ENCODE results near the gene PTPRK. TPM values are rescaled to one million over a fixed set of nuclear protein-coding genes. Genes with fewer than 3 reads are reported as not detected.

The PTPRK gene
- total and polyA plus RNA-seq, 2 of the 8 experiments (the other 6 are each of a cell fraction or from before 2014, with no cell fraction given), result 11.4 to 47.3 TPM

DNA sequence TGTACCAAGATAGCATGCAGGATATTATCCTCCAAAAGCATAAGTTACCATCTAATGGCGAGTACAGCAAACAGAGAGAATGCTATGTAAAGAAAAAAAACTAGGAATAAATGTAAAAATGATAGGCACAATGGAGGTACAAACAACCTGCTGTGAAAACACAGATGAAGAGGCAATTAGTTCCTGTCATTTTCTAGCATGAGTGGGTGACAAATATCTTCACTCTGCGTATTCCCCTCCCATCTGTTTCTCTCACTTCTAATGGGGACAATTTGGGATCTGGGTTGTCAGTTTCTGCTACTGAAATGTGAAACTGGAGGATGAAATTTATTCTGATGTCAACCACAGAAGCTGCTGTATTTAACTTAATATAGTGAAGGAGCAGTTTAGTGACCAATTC, 11.7 kb upstream of the PTPRK start (continued):
- TF ChIP-seq, protein P1, sequence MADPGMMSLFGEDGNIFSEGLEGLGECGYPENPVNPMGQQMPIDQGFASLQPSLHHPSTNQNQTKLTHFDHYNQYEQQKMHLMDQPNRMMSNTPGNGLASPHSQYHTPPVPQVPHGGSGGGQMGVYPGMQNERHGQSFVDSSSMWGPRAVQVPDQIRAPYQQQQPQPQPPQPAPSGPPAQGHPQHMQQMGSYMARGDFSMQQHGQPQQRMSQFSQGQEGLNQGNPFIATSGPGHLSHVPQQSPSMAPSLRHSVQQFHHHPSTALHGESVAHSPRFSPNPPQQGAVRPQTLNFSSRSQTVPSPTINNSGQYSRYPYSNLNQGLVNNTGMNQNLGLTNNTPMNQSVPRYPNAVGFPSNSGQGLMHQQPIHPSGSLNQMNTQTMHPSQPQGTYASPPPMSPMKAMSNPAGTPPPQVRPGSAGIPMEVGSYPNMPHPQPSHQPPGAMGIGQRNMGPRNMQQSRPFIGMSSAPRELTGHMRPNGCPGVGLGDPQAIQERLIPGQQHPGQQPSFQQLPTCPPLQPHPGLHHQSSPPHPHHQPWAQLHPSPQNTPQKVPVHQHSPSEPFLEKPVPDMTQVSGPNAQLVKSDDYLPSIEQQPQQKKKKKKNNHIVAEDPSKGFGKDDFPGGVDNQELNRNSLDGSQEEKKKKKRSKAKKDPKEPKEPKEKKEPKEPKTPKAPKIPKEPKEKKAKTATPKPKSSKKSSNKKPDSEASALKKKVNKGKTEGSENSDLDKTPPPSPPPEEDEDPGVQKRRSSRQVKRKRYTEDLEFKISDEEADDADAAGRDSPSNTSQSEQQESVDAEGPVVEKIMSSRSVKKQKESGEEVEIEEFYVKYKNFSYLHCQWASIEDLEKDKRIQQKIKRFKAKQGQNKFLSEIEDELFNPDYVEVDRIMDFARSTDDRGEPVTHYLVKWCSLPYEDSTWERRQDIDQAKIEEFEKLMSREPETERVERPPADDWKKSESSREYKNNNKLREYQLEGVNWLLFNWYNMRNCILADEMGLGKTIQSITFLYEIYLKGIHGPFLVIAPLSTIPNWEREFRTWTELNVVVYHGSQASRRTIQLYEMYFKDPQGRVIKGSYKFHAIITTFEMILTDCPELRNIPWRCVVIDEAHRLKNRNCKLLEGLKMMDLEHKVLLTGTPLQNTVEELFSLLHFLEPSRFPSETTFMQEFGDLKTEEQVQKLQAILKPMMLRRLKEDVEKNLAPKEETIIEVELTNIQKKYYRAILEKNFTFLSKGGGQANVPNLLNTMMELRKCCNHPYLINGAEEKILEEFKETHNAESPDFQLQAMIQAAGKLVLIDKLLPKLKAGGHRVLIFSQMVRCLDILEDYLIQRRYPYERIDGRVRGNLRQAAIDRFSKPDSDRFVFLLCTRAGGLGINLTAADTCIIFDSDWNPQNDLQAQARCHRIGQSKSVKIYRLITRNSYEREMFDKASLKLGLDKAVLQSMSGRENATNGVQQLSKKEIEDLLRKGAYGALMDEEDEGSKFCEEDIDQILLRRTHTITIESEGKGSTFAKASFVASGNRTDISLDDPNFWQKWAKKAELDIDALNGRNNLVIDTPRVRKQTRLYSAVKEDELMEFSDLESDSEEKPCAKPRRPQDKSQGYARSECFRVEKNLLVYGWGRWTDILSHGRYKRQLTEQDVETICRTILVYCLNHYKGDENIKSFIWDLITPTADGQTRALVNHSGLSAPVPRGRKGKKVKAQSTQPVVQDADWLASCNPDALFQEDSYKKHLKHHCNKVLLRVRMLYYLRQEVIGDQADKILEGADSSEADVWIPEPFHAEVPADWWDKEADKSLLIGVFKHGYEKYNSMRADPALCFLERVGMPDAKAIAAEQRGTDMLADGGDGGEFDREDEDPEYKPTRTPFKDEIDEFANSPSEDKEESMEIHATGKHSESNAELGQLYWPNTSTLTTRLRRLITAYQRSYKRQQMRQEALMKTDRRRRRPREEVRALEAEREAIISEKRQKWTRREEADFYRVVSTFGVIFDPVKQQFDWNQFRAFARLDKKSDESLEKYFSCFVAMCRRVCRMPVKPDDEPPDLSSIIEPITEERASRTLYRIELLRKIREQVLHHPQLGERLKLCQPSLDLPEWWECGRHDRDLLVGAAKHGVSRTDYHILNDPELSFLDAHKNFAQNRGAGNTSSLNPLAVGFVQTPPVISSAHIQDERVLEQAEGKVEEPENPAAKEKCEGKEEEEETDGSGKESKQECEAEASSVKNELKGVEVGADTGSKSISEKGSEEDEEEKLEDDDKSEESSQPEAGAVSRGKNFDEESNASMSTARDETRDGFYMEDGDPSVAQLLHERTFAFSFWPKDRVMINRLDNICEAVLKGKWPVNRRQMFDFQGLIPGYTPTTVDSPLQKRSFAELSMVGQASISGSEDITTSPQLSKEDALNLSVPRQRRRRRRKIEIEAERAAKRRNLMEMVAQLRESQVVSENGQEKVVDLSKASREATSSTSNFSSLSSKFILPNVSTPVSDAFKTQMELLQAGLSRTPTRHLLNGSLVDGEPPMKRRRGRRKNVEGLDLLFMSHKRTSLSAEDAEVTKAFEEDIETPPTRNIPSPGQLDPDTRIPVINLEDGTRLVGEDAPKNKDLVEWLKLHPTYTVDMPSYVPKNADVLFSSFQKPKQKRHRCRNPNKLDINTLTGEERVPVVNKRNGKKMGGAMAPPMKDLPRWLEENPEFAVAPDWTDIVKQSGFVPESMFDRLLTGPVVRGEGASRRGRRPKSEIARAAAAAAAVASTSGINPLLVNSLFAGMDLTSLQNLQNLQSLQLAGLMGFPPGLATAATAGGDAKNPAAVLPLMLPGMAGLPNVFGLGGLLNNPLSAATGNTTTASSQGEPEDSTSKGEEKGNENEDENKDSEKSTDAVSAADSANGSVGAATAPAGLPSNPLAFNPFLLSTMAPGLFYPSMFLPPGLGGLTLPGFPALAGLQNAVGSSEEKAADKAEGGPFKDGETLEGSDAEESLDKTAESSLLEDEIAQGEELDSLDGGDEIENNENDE (IDR thresholded peaks at IDR 0.05; ENCODE audit: insufficient replicate concordance, low read length), result no peak
- TF ChIP-seq CBX8 (IDR thresholded peaks at IDR 0.05; ENCODE audit: borderline replicate concordance, low read depth, low read length), result no peak
- no peak for TF ChIP-seq SAP30 (IDR thresholded peaks at IDR 0.05; ENCODE audit: insufficient read depth, insufficient replicate concordance, low read length)
- no peak for TF ChIP-seq ZNF274 (IDR thresholded peaks at IDR 0.05; ENCODE audit: borderline replicate concordance, extremely low read depth, low read length)
- TF ChIP-seq CTBP2 (IDR thresholded peaks at IDR 0.05; ENCODE audit: borderline replicate concordance, insufficient read depth, insufficient read length, low read length), result no peak
- TF ChIP-seq CHD1 (IDR thresholded peaks at IDR 0.05; ENCODE audit: low read depth, low read length), result no peak
- TF ChIP-seq RAD21 (IDR thresholded peaks at IDR 0.05 in 1 of 2, conservative IDR thresholded peaks at IDR 0.05 in 1 of 2; ENCODE audit: low read depth in 2 of 2, low read length in 2 of 2), result no peak
- TF ChIP-seq BCL11A (IDR thresholded peaks at IDR 0.05; ENCODE audit: low read depth in 2 of 2, low read length in 2 of 2), result no peak
- TF ChIP-seq RXRA (IDR thresholded peaks at IDR 0.05; ENCODE audit: insufficient read depth, low read depth, low read length), result no peak
- no peak for TF ChIP-seq HDAC6 (IDR thresholded peaks at IDR 0.05; ENCODE audit: low read depth, low read length)
- TF ChIP-seq RFX5 (IDR thresholded peaks at IDR 0.05; ENCODE audit: borderline replicate concordance, low read depth, low read length), result no peak
